Renal cortical epithelial cell (primary cell): Measurements from ENCODE around the gene FADS3. TPM values are rescaled to one million over a fixed set of nuclear protein-coding genes. Genes with fewer than 3 reads are reported as not detected.

Source experiments
- DNase-seq: peaks from one replicate; pipeline ENCODE4 v3.0.0-alpha.2; 2011; ENCODE audit warnings: low read depth
- total RNA-seq: library from RNA; depleted of rRNA; stranded (reverse); fragments of >200 nt; gene quantifications from 2 replicates; pipeline ENCODE4 v1.2.3, GENCODE V29; 2014

FADS3 gene
- total RNA-seq, 1 donor from 2014 or later: 181 TPM

DNA sequence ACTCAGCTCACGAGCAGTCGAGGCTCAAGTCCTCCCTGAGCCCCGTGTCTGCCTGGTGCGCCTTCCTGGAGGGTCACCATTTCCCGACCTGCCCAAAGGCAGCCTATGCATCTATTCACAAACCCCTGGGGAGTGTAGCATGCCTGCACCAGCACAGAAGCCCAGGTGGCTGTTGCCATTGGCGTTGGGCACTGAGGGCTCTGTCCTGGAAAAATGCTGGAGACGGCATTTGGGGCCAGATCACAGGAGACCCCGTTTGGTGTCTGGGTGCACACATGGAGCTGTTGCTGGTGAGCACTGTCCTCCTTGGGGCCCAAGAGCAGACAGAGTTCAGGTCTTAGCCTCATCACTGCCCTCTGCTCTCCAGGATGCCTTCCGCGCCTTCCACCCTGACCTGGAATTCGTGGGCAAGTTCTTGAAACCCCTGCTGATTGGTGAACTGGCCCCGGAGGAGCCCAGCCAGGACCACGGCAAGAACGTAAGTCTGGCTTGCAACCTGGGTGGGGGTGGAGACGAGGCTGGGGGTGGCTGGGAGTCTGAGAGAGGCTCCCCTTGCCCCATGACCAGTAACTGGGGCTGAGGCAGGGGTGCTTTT is 53.8 kb downstream of the FADS3 start:
- no peak for DNase-seq

DNA sequence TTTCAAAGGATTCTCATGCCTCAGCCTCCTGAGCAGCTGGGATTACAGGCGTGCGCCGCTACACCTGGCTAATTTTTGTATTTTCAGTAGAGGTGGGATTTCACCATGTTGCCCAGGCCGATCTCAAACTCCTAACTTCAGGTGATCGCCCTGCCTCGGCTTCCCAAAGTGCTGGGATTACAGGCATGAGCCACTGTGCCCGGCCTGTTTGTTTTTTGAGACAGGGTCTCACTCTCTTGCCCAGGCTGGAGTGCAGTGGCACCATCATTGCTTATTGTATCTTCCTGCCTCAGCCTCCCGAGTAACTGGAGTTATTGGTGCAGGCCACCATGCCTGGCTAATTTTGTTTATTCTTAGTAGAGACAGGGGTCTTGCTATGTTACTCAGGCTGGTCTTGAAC is 55.2 kb downstream of the FADS3 start:
- no peak for DNase-seq

DNA sequence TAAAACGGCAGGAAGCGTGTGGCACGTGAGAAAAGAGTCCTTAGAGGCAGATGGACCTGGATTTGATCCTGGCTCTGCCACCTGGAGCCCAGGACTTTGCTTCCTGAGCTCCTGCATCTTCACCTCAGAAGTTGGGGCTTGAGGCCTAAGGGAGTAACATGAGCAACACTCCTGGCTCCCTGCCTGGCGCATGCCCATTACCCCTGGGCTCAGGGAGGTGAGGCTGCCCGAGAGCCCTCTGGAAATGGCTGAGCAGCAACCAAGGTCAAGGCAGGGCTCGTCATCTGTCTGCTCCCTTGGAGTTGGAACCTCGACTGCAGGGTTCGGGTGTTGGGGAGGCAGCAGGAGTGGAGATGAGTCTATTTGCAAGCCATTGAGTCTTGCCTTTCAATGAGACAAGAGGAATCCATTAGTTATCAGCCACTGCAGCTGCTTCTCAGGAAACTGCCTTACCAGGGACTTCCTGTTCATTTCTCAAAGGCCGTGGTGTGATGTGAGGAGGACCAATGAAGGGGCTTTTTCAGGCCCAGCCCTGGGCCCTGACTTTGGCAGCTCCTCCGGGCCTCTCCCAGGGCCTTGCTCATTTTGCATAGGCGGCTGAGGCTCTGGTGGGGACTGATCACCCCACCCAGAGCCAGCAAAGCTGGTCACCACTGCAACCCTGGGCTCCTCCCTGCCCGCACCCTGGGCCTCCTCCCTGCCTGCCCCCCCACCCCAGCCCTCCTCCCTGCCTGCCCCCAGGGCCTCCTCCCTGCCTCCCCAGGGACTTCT is 56.9 kb downstream of the FADS3 start:
- peak; percentile 30 for DNase-seq

DNA sequence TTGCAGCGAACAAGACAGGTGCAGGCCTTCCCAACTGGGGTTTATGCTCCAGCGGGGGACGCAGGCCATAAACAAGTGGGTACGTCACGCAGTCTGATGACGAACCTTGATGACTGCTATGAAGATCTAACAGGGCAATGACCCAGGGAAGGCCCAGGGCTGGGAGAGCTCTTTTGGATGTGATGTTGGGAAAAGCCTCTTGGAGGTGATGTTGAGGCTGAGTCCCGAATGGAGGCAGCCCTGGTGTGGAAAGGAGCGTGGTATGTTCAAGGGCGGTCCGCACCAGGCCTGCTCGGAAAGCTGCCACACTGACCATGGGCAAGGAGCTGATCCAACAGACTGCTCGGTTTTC is 57.4 kb downstream of the FADS3 start:
- DNase-seq: no peak

DNA sequence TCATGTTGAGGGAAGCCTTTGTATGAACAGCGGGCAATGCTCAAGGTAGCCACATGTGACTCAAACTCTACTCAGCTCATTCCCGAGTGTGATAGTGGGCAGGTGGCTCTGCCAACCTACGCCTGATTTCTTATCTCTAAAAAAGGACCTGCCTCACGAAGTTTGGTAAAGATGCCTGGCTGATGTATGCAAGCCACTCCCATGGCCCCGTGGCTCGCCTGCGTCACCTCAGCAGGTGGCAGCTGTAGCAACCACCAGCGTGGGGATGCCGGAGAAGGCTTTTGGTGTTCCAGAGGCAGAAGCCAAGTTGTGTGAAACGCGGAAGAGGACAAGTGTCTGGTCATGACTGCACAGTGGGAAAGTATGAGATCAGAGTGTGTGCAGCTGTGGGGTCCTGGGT is 57.9 kb downstream of the FADS3 start:
- no peak for DNase-seq

DNA sequence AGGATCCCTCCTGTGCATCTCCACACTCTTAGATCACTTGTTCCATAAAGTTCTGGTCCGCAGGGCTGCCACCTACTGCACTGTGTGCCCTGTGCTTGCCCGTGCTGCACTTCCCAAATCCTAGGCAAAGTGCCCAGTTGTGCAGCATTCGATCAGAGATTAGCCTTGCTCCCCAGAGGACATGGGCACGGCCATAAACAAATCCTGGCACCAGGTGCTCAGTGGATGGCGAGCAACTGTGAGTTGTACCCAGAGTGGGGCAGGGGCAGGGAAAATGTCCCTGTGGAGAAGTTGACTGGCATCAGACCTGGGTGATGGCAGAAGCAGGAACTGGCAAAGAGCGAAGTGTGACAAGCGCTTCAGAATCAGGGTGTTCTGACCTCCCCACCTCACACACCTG is 58.6 kb downstream of the FADS3 start:
- no peak for DNase-seq

DNA sequence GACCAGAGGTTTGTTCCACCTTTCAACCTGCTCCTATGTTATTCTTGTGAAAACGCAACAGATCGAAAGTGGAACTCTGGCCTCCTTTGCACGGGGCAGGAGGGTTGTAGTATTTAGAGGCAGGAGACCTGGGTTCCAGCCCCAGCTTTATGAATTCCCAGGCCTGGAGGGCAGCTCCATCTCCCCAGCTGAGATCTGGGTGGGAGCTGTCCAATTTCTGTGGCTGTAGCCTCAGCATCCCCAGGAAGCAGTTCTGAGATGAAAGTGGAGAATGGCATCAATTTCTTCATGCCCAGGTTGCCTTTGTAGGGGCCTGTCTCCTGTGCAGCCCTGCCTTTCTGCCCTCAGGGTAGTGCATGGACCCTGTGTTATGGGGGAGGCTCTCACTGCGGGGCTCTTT is 59.1 kb downstream of the FADS3 start:
- DNase-seq: no peak

DNA sequence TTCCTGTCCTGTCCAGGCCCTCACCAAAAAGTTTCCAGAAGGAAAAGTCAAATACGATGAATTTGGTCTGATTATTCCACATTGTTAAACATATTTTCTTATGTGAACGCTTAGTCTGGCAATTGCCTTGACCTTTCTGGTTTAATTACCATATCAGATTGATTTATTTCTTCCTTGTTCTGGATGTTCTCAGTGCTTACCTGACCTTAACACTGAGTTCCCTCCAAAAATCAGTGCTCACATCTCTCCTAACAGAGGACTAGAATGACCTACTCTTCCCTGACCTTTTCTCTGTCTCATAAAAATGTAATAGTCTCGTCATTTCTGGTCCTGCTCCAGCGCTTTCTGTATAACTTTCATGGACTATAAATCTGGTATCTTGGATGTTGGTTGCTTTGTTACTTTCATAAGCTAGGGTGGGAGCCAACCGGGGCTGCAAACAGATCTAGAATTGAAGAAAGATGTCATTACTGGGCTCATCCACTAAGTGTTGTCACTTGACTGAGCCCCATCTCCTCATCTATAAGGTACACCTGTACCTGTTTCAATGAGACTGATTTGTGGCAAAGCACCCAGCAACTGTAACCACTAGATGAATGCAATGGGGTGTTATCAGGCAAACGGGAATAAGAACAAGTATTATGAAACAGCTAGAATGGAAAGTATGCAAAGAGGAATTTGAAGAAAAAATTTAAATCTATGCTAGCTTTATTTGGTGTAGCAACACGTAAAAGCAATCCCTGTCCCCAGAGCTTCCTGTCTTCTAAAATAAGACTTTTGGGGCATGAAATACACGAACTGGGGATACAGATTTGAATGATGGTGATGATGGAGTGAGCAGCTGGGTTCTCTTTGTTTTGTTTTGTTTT is 60.9 kb downstream of the FADS3 start:
- DNase-seq: no peak

DNA sequence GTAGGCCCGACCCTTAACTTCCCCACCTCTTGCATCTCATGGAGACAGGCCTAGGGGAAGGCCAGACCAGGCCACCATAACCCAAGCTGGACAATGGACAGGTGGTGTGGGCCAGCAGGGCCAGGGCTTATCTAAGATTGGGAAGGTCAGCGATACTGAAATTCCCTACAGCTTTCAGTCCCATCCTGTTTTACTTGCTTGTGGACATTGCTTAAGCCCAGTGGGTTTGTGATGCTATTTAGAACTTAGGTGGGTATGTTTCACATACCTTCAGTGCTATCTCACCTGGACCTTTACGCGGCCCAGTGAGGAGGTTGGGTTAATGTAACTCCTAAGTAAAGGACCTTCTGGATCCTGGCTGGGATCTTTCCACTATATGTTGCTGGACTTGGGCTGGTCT is 61.5 kb downstream of the FADS3 start:
- no peak for DNase-seq

DNA sequence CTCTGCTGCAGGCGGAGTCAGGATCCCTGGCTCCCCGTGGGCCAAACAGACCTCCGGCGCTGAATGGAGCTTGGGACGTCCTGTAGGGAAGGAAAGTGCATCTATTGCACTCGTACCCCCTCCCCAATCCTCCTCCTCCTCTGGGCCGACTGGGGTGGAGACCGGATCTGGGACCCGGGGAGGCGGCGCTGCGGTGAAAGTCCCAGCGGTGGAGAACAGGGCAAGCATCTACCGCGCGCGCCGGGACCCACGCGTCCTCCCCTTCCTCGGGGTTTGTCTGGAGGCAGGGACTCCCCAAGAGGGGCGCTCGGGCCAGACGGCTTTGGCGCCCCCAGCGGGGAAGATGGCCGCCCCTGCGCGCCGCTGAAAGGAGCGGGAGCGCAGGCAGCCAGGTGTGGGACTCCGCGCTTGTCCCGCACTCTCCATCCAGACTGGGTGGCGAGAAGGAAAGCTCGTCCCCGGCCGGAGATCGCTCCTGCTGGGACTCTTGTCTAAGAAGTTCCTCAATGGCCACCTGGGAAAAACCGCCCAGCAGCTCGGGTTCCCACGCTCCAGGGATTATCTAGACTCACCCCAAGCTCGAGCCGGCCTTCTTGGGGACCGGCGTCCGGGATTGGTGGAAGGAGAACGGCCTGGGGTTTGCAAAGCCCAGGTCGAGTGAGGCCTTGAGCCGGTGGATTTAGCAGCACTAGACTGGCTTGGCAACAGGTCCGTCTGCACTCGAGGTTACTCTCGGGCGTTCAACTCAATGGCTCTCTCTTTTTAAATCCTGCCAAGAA is 62.5 kb downstream of the FADS3 start:
- DNase-seq: peak; percentile 22

DNA sequence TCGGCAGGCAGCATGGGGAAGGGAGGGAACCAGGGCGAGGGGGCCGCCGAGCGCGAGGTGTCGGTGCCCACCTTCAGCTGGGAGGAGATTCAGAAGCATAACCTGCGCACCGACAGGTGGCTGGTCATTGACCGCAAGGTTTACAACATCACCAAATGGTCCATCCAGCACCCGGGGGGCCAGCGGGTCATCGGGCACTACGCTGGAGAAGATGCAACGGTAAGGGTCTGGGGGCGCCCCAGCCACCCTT is 63.0 kb downstream of the FADS3 start:
- no peak for DNase-seq

DNA sequence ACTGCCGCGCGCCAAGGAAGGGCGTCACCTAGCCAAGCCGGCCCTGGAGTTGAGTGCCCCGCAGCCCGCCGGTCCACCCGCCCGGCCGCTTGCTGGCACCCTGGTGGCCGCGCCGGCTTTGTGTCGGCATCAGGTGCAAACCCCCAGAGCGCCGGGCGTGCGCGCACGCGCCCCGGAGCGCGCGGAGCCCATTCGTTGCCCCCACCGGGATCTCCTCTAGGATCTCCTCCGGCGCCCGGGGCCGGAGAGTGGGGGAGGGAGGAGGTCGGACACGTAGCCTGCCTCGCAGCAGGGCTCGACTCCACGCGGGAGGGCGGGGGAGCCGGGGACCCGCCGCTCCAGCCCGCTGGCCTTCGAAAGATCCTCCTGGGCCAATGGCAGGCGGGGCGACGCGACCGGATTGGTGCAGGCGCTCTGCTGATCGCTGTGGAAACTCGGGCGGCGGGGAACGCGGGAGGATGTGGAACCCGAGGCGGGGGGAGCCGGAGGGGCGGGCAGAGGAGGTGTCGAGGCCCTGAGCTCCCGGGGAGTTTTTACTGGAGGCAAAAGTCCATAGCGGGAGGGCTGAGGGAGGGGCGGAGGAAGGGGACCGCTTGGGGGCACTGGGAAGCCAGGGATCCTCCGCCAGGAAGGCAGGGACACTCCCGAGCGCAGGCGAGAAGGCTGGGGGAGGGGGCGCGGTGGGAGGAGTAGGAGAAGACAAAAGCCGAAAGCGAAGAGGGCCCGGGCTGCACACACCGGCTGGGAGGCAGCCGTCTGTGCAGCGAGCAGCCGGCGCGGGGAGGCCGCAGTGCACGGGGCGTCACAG is 63.6 kb downstream of the FADS3 start, which contains the start of gene FADS2:
FADS2 (plus strand) TSS at position 730 of the 808 bp plus-strand sequence. CDS start 91 bp downstream, outside the sequence.
- peak; percentile 78 for DNase-seq

DNA sequence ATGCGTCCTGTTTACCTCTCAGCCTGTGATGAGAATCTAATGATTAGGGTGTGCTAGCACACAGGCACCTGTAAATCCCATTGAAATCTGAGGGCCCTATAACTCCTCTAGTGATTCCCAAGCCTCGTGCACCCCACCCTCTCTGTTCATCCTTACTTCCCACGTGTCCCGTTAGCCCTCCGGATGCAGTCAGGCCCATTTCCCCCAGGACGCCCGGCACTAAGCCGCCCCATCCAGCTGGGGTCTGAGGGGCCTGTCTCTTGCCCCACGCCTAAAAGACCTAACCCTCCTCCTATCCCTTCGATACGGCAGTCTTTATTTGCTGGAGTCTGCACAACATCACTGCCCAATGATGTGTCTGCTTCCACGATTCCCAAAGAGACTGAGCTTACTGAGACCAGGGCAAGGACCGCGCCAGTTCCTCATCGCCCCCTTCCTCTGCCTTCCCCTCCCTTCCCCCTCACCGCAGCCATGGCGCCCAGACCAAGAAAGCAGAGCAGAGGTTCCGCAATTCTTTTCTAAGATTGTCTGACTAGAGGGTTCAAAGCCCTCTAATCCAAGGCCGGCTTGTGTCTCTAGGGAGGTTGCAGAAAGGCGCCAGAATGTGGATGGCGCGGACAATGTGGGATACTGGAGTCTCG is 64.3 kb downstream of the FADS3 start:
- no peak for DNase-seq

Other genes with a start within 250 kb of the FADS3 start
- 1.7 and 6.8 TPM in 2 replicates for gene DAGLA, start 211.2 kb downstream of the FADS3 start, total RNA-seq
- gene MYRF, start 138.9 kb downstream of the FADS3 start, total RNA-seq: 4.2 and 20.0 TPM in 2 replicates
- 18.3 and 38.9 TPM in 2 replicates for gene TMEM258, start 98.9 kb downstream of the FADS3 start, total RNA-seq
- gene FEN1, start 98.6 kb downstream of the FADS3 start, total RNA-seq: 12.1 and 35.6 TPM in 2 replicates
- 35.8 and 84.6 TPM in 2 replicates for gene FADS1, start 74.5 kb downstream of the FADS3 start, total RNA-seq
- gene FADS2, start 63.2 kb downstream of the FADS3 start, total RNA-seq: 37.7 and 199 TPM in 2 replicates
- gene RAB3IL1, start 26.0 kb upstream of the FADS3 start, total RNA-seq: 0.35 and 0.75 TPM in 2 replicates
- gene BEST1, start 58.8 kb upstream of the FADS3 start, total RNA-seq: 1.1 and 1.4 TPM in 2 replicates
- gene FTH1, start 76.1 kb upstream of the FADS3 start, total RNA-seq: 821 and 5,018 TPM in 2 replicates
- 10.9 and 13.0 TPM in 2 replicates for gene INCENP, start 232.5 kb upstream of the FADS3 start, total RNA-seq